ENCODE results near the gene PRMT3. TPM values are rescaled to one million over a fixed set of nuclear protein-coding genes. Genes with fewer than 3 reads are reported as not detected.
"Not testable (repeated sequence)": the region's sequence is repeated elsewhere in the genome, so short reads cannot be mapped to it uniquely, and the experiment has no call there.

Gene PRMT3
- total RNA-seq, 1 donor from 2014 or later = 12.5 TPM

DNA sequence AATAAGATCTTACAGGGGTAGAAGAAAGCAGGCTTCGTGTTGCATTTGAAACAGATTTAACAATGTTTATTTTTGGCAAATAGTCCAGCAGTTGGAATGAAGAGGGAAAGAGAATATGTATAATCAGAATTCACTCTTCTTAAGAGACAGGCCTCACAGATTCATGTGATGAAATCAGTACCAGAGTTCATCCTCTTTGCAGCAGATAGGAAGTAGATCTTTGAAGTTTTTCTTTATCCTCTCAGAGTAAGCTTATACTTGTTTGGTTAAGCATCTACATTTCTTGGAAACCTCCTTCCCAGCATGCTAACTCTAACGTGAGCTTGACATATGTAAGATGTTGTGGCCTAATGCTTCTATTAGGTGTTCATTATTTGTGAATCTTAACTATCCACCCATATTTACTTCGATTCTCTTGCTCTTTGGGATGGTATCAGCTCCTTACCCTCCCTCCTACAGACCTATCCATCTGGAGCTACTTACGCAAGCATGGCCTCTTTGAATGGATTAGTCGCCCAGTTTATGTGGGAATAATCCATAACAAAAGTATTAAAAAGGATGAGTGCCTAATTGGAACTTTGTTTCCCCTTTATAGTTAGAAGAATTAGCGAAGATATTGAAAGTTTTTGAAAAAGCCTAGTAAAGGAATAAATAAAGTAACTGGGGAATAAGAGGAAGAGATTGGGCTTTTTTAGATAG lies 80.1 kb downstream of the PRMT3 start:
- H3K4me3 ChIP-seq (ENCODE audit: low read depth, low read length) = no peak overlapping the region
- no peak for DNase-seq (ENCODE audit: low read depth)

DNA sequence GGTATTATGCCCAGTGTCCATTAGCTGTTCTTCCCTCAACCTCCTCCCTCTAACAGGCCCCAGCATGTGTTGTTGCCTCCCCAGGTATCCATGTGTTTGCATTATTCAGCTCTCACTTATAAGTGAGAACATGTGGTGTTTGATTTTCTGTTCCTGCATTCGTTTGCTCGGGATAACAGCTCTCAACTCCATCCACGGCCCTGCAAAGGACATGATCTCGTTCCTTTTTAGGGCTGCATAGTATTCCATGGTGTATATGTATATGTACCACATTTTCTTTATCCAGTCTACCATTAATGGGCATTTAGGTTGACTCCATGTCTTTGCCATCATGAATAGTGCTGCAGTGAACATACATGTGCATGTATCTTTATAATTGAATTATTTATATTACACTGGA lies 82.8 kb downstream of the PRMT3 start:
- H3K4me3 ChIP-seq (ENCODE audit: low read depth, low read length) = no peak overlapping the region
- TF ChIP-seq, protein P1, sequence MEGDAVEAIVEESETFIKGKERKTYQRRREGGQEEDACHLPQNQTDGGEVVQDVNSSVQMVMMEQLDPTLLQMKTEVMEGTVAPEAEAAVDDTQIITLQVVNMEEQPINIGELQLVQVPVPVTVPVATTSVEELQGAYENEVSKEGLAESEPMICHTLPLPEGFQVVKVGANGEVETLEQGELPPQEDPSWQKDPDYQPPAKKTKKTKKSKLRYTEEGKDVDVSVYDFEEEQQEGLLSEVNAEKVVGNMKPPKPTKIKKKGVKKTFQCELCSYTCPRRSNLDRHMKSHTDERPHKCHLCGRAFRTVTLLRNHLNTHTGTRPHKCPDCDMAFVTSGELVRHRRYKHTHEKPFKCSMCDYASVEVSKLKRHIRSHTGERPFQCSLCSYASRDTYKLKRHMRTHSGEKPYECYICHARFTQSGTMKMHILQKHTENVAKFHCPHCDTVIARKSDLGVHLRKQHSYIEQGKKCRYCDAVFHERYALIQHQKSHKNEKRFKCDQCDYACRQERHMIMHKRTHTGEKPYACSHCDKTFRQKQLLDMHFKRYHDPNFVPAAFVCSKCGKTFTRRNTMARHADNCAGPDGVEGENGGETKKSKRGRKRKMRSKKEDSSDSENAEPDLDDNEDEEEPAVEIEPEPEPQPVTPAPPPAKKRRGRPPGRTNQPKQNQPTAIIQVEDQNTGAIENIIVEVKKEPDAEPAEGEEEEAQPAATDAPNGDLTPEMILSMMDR (conservative IDR thresholded peaks at IDR 0.05; ENCODE audit: low read depth, low read length) = no peak
- no peak for DNase-seq (ENCODE audit: low read depth)

More for the DNA sequence above, 80.1 kb downstream of the PRMT3 start:
- TF ChIP-seq, protein P1 (conservative IDR thresholded peaks at IDR 0.05; ENCODE audit: low read depth, low read length) = no peak

DNA sequence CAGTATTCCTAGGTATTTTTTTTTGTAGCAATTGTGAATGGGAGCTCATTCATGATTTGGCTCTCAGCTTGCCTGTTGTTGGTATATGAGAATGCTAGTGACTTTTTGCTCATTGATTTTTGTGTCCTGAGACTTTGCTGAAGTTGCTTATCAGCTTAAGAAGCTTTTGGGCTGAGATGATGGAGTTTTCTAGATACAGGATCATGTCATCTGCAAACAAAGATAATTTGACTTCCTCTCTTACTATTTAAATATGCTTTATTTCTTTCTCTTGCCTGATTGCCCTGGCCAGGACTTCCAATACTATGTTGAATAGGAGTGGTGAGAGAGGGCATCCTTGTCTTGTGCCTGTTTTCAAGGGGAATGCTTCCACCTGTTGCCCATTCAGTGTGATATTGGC lies 84.4 kb downstream of the PRMT3 start:
- not testable (repeated sequence) for DNase-seq (ENCODE audit: low read depth); H3K4me3 ChIP-seq (ENCODE audit: low read depth, low read length)

DNA sequence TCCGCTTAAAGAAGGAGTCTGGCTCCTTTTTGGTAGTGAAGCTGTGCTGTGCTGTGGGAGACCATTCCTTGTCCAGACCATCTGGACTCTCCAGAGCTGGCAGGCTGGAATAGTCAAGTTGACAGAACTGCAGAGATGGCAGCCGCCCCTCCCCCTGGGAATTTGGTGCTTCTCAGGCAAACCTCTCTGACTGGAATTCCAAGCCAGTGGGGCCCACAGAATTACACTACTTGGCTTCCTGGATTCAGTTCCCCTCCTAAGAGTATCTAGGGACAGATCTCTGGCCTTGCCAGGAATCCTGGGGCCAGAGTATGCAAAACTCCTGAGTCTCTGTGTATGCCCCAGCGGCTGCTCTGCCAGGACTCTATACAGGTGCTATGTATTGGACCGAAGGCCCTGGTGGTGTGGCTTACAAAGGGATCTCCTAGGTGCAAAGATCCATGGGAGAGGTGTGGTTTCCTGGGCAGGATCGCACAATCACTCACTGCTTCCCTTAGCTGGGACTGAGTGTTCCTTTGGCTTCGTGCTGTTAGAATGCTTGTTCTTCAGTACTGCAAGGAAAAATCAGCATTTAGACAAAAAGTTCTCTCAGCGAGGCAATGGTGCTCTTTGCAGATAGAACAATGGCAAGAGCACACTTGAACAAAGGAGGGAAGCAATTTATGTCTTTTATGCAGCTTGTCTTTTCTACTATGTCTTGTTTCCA lies 86.8 kb downstream of the PRMT3 start:
- TF ChIP-seq, protein P1 (conservative IDR thresholded peaks at IDR 0.05; ENCODE audit: low read depth, low read length) = no peak
- no peak for DNase-seq (ENCODE audit: low read depth)
- H3K4me3 ChIP-seq (ENCODE audit: low read depth, low read length) = no peak overlapping the region

DNA sequence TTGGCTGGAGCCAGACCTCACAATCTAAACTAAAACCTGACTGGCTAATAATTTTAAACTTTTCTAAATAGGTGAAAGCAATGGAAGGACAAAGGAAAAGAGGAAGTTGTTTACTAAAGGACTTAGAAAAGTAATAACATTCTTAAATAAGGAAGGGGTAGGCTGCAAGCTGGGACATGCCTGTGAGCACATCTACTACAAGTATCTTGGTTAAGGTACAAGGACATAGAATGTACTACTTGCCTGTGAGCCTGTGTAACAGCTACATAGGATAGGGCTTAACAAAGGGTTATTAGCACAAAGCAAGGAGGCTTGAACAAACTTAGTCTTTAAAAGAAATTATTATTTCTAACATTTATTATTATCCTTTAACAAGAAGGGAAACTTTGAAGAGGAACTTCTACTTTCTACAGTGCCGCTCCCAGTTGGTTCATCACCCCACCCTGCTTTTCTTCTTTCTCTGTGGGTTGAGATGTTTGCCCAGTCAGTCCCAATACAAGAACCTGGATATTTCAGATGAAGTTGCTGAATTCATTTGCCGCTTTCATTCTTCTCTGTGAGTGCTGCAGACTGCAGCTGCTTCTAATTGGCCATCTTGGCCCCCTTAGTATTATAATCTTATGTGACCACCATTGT lies 87.5 kb downstream of the PRMT3 start:
- TF ChIP-seq, protein P1 (conservative IDR thresholded peaks at IDR 0.05; ENCODE audit: low read depth, low read length) = no peak
- H3K4me3 ChIP-seq (ENCODE audit: low read depth, low read length) = no peak overlapping the region
- DNase-seq (ENCODE audit: low read depth) = no peak

DNA sequence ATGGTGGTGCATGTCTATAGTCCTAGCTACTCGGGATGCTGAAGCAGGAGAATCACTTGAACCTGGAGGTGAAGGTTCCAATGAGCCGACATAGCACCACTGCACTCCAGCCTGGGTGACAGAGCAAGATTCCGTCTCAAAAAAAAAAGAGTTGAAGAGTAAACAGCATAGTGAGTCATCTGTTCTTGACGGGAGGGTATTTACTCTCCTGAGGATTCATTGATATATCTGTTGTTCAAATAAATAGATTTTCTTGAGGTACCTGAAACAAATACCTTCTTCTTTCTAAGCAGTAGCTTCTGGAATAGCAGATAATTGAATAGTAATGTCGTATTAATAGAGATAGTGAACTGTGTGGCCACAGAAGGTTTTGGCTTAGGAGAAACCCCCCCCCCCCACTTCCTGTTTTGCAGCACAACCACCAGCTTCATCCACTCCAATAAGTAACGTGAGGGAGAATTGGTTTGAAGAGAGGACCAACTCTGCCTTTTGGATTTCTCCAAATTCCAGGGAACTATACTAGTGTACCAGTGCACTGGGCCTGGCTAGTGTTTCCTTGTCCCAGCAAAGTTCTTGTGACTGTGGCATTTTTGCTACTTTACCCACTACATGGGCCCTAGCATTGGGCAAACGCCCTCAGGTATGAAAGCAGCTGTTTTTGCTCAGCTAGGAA lies 90.0 kb downstream of the PRMT3 start:
- TF ChIP-seq, protein P1 (conservative IDR thresholded peaks at IDR 0.05; ENCODE audit: low read depth, low read length) = no peak
- DNase-seq (ENCODE audit: low read depth) = no peak
- no peak overlapping the region for H3K4me3 ChIP-seq (ENCODE audit: low read depth, low read length)

DNA sequence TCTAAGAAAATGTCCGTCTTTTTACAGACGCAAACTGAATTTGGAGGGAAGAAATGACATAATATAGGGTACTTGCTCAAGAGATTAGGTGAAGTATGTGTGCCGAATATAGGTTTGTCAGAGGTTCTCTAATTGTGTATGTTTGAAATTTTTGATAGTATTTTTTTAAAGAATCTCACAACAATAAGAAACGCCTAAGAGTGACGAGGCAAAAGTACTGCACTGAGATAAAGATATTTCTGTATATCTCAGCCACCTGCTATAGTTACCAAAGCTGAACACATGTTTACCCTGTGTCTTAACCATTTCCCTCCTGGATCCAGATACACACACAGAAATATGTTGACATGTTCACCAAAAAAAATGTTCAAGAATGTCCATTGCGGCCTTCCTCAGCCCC lies 92.0 kb downstream of the PRMT3 start:
- H3K4me3 ChIP-seq (ENCODE audit: low read depth, low read length) = no peak overlapping the region
- DNase-seq (ENCODE audit: low read depth) = no peak
- TF ChIP-seq, protein P1 (conservative IDR thresholded peaks at IDR 0.05; ENCODE audit: low read depth, low read length) = no peak
